HL-60/S4 (cell line): Measurements from ENCODE around the gene SPARC.
"Not testable (repeated sequence)": the region's sequence is repeated elsewhere in the genome, so short reads cannot be mapped to it uniquely, and the experiment has no call there.

Source experiments
- in situ Hi-C: fragments of 300-500 bp; cut with MboI; formaldehyde crosslinking; loops from 2 replicates; pipeline ENCODE4 v1.14.3; 2022; ENCODE audit warnings: low sequenced_read_pairs

SPARC gene, protein sequence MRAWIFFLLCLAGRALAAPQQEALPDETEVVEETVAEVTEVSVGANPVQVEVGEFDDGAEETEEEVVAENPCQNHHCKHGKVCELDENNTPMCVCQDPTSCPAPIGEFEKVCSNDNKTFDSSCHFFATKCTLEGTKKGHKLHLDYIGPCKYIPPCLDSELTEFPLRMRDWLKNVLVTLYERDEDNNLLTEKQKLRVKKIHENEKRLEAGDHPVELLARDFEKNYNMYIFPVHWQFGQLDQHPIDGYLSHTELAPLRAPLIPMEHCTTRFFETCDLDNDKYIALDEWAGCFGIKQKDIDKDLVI

DNA sequence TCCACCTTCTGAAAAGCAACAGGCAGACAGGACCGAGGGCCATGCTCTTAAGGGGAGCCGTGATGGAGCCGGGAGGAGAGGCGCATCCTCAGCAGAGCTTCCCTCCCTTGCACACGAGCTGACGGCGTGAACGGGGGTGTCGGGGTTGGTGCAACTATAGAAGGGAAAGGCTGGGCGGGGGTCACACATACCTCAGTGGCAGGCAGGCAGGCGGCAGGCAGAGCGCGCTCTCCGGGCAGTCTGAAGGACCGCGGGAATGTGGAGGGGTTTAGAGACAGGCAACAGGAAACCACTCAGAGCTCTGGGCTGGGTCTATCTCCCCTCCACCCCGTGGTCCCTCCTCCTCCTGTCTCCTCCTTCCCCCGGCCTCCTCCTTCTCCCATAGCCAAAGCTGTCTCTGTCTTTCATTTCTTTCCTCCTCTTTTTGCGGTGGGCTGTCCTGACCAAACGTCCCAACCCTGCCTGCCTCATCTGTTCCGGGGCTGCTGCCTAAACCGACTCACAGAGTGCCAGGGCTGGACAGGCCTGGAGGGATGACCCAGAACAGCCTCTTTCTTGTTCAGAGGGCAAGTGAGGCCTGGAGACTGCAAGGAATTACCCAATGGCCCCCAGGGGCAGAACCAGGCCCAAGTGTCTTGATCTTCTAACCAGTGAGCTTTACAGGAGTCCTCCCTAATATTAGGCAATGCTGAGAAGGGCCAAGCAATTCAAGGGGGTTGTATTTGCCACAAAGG is at the start of gene SPARC:
TSS of gene SPARC (minus strand) at position 242 of the 734 bp plus-strand sequence. CDS start 10,727 bp downstream, outside the sequence.
- in situ Hi-C loops, result no loop called here

DNA sequence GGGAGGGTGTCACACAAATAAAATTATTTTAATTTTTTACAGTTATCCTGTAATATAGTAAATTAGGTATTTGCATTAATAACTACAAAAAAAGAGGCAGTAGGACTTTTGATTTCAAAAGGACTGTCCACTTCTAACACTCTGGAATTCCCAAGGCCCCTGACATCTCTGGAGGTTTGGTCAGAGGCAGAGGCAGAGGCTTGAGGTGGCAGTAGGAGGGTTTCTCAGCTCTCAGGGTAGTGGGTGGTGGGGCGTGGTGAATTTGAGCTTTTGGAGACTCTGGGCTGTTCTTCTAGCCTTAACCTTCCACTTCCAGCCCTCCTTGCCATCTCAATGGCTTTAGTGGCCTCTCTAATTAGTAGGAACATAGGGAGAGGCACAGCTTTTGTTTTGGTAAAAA is 48.9 kb upstream of the SPARC start:
- in situ Hi-C loops, result loop anchor here (10.0 kb wide), 1 partner anchor 71 kb away; no protein-coding TSS in a partner anchor

DNA sequence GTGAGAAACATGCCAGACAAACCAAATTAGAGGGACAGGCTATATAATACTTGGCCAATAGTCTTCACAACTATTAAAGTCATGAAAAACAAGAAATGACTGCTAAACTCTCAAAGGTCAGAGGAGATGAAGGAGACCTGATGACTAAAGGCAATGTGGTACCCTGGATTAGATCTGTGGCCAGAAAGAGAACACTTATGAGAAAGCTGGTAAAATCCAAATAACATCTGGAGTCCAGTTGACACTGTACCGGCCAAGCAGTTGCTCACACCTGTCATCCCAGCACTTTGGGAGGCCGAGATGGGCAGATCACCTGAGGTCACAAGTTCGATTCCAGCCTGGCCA is 47.3 kb upstream of the SPARC start:
- in situ Hi-C loops, result loop anchor here (10.0 kb wide), 1 partner anchor 69 kb away; no protein-coding TSS in a partner anchor

DNA sequence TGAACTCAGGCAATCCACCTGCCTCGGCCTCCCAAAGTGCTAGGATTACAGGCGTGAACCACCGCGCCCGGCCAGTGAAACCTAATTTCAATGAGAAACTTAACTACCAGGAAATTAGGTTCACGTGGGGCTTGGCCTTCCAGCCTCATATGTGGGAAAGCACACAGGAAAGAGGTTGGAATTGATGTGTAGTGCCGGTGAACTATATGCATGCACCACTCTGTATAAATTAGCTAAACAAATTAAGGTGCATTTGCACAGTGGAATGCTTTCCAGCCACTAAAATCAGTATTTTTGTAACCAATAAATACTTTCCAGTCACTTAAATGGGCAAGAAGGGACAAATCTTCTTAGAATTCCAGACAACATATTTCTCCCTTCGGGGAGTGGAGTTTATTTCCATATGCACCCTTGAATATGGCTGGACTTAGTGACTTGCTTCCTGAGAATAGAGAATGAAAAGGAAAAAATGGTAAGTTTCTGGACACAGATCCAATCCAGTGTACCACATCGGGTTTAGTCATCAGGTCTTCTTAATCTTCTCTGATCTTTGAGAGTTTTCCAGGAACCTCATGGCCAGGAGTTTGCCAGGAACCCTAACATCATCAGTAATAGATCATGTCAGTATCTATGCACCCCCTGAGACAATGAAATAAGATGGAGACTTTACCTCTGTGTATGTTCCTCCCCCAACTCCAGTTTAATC is 46.8 kb upstream of the SPARC start:
- in situ Hi-C loops, result loop anchor here (10.0 kb wide), 1 partner anchor 69 kb away; no protein-coding TSS in a partner anchor

DNA sequence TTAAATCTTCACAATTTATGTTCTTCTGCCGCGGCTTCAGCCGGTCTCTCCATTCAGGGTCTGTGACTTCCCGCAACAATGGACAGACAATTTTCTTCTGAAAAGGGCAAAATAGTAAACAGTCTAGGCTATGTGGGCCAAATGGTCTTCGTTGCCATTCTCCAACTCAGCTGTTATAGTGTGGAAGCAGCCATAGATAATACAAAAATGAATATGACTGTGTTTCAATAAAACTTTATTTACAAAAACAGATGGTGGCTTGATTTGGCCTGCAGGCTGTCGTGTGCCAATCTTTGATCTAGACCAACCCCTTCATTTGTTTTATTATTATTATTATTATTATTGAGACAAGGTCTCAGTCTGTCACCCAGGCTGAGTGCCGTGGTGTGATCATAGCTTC is 43.7 kb upstream of the SPARC start:
- in situ Hi-C loops, result loop anchor here (10.0 kb wide), 1 partner anchor 66 kb away; no protein-coding TSS in a partner anchor

DNA sequence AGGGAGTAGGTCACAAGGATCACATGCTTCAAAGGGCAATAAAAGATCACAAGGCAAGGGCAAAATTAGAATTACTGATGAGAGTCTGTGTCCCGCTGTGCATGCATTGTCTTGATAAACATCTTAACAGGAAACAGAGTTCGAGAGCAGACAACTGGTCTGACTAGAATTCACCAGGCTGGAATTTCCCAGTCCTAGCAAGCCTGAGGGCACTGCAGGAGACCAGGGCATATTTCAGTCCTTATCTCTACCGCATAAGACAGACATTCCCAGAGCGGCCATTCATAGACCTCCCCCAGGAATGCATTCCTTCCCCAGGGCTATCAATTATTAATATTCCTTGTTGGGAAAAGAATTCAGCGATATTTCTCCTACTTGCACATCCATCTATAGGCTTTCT is 42.9 kb upstream of the SPARC start:
- in situ Hi-C loops, result not testable (repeated sequence)

DNA sequence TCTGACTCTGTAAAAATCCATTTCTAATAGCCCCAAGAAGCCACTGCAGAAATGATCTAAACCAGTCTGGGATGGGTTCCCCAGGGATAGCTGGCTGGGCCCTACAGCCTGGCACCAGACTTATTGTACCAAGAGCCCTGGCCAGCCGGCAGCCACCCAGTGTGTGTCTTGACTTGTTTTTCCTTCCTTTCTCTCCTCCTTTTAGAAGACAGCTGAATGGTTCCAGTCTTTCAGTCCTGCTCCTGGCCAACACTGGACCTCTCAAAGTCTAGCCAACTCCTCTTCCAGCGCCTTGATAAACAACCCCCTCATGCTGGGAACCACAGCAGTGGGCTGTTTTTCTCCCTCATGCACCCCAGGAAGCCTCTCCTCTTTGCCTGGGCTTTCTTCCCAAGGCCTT is 37.6 kb upstream of the SPARC start:
- in situ Hi-C loops, result no loop called here

DNA sequence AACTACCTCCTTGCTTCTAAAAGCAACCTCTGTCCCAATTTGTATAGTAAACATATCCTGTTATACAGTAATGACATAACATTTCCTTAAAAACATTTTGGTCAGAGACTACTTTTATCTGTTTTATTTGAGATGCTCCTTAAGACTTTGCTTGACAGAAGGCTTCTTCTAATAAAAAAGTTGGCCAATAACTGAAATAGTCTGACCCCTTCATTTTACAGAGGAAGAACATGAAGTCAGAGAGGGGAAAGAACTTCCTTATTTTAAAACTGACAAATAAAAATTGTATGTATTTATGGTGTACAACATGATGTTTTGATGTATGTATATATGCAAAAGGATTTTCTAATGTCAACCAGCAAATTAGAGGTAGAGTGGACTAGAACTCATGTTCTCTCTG is 35.8 kb upstream of the SPARC start:
- in situ Hi-C loops, result no loop called here

DNA sequence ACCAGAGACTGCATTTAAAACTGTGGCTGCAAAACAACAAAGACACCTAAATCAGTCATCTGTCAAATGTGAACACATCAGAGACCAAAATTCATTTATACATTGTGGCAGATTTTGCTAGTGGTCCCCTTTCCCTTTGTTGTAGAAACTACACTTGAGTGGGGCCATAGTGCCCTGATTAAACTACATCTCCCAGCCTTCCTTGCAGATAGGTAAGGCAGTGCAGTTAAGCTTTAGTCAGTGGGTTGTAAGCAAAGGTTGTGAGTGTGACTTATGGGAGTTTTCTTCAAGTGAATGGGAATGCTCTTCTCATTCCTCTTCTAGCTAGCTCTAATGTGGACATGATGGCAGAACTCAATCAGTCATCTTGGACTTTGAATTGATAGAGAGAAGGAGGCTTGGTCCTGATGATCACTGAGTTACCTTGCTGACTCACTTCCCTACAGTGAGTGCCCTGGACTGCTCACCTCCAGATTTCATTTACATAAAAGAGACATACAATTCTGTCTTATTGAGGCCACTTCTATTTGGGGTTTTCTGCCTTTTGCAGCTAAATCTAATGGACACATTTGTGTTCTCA is 35.2 kb upstream of the SPARC start:
- in situ Hi-C loops, result no loop called here

DNA sequence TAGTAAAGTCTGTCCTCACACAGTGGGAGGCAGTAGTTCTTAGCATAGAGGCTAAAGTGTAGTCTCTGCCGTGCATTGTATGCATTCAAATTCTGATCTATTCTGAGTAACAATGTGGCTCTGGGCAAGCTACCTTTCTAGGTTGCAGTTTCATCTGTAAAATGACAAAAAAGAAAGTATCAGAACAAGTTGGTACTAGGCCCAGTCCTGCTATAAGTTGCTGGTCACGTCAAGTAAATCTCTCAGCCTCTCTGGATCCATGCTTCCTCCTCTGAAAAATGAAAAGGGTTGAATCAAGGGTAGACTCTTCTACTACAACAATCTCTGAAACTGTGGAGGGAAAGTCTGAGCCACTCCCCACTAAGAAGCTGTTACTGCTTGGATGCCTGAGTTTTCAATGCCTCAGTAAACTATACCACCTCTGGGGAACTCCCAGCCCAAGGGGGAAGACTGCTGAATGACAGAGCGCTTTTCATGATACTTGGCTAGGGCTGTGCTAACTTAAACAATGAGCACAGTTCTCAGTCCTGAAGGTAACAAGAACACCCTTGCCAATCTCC is 34.5 kb upstream of the SPARC start:
- in situ Hi-C loops, result no loop called here

DNA sequence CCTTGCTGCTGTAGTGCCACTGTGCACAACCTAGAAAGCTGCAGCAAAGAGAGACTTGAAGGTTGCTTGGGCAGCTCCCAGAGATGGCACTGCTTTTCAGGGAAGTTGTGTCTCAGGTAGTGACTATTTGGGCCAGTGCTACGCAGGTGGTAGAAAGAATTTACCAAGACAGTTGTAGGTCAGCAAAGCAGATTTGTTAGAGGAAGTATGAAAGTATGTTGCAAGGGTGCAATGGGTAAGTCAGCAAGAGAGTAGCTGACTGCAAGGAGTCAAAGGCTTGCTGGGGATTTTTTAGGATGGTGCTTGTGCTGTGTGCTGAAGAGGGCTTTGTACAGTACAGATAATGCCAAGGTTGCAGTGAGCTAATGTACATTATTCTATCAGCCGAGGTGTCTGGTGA is 33.5 kb upstream of the SPARC start:
- in situ Hi-C loops, result no loop called here

DNA sequence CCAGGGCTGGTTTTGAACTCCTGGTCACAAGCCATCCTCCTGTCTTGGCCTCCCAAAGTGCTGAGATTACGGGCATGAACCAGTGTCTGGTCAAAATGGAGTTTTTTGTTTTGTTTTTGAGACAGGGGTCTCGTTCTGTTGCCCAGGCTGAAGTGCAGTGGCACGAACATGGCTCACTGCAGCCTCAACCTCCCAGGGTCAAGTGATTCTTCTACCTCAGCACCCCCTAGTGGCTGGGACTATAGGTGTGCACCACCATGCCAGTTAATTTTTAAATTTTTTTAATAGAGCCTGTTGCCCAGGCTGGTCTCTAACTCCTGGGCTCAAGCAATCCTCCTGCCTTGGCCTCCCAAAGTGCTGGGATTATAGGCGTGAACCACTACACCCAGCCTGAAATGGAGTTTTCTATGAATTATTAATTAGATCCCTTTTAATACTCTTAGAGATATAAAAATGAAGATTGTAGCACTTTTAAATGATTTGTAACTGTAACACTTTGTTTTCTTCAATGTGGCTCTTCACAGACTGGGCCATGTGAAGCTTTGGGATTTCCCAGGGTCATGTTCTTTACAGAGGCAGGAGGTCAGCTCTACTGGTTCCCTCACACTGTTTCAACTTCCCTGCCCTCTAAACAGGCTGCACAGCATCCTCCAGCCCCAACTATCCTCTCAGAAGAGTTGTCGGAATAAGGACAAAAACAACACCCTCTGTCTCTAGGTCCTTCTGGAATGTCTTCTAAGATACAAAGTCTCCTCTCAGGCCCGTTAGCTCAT is 32.7 kb upstream of the SPARC start:
- in situ Hi-C loops, result no loop called here

DNA sequence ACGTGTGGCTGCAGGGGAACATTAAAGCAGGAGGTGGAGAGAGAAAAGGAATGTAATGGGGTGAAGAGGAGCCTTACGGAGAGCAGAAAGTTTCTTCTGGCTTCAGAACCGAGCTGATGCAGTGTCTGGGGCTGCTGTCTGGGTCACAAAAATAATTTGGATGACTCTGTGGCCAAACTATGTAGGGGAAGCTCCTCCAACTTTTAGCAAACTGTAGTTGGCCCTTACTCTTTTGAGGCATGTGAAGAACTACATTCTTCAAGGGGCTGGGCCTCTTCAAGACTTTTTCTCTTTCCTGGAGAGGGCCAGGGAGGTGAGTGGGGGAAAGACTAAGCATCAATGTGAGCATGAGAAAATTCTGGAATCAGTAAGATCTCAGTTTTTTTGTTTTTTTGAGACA is 31.9 kb upstream of the SPARC start:
- in situ Hi-C loops, result no loop called here

DNA sequence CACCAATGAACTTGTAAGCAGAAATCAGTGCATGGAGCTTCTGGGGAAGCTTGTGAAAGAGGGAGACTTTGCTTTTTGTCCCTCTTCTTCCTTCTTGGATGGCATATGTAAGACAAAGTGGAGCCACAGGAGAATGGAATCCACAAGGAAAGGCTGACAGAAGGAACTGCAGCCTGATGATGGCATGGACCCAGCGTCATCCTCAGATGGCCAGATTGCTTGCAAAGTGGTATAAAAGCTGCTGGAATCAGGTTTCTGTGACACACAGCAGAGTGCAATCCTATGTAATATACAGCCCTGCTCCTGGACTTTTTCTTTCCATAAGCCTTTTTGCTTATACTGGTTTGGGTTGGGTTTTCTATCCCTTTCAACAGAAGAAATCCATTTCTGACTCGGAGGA is 31.4 kb upstream of the SPARC start:
- in situ Hi-C loops, result no loop called here

DNA sequence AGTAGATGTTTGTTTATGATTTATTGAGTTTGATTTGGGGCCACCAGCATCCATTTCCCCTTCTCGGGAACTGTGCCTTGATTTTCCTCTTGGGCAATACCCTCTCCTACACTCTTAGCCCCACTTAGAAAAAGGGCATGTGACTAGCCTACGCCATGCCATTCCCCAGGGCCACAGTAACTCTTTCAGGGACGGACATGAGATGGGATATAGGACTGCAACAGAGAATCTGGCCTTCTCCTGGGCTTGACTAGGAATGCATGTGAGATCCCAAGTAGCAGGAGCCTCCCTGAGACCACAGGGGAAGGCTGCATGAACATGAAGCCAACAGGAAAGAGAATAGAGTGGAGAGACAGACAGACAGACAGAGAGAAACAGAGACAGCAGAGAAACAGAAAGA is 30.7 kb upstream of the SPARC start:
- in situ Hi-C loops, result no loop called here

DNA sequence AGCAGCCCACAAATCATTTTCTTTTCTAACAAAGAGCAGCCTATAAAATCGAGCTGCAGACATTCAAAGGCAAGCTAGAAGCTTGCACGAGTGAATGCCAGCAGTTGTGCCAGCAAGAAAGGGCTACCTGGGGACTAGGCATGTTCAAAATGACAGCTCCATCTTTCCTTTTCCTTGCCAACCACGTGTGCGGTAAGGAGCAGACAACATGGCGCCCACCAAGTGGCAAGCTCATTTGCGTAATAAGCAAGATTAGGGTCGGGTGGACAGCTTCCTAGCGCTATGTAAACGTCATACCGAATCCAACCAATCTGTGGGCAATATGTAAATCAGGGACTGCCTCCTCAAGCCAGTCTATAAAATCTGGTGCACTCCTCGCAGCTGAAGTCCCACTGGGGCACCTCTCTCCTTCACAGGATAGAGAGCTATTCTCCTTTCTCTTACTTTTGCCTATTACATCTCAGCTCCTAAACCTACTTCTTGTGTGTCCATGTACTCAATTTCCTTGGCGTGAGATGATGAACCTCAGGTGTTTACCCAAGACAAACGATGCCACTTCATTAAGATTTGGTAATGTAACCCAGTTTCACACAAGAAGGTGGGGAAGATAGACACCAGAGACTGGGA is 22.5 kb upstream of the SPARC start:
- in situ Hi-C loops, result no loop called here

DNA sequence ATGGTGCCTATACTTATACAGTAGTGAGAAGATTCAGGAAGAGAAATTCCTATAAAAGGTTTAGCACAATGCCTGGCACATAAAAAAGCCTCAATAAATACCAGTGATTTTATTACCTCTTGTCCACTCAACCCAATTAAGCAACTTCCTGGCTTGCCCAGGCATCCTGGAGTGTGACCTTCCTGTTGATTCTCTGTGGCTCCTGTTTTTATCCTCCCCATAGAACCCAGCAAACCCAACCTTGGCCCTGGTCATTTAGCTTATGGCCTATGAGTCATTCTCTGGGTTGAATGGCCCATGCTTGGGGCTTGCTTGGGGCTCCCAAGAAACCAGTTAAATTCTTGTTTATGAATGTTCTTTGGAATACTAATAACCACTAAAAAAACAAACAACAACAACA is 21.4 kb upstream of the SPARC start:
- in situ Hi-C loops, result no loop called here

DNA sequence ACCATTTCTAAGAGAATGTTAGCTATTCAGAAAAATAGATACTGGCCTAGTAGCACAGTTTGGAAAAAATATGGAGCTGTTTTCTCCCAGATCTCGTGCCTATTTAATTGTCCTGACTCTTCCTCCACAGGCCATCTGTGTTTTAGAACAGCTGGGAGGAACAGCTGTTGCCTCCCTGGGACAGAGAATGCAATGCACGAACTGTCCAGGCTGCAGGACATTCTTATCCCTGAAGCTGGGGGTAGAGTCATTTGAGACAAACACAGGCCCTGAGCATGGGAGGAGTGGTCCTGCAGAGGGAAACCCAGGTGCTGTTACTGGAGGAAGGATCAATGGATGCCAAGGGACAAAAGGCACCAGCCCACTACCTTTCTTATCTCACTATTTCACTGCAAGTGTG is 20.9 kb upstream of the SPARC start:
- in situ Hi-C loops, result no loop called here

DNA sequence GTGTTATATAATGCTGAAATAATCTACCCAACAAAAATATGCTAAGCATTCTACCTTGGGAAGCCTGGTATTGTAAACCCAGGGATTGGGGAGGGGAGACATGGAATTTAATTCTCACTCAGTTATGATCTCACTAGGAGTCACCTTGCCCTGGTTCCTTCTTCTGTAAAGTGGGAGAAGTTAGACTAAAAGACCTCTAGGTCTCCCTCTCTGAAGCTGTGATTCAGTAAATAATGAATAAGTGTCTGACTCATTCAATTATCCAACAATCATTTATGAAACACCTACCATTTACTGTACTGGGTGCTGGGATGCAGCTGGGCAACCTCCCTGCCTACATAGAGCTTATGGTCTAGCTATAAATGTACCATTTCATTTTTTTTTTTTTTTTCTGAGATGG is 20.2 kb upstream of the SPARC start:
- in situ Hi-C loops, result no loop called here

DNA sequence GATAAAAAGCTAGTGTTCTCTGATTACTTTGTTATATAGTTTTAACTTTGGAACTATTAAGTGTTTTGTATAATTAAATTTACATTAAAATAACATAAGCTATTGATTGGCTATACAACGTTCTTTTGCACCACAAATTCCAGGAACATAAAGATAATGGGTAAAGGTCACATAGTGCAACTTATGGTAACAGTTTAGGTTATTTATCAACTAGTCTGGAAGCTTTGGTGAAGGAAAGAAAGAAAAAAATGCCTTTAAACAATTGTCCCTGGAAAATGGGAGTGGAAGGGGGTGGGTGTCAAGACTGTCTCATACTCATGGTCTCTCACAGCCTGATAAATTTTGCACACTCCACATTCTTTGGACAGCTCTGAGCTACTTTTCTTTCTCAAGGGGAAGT is 17.1 kb upstream of the SPARC start:
- in situ Hi-C loops, result no loop called here
